Stimulated activated CD4-positive, alpha-beta T cell treated with anti-CD3 and anti-CD28 coated beads, Interleukin-4, amount 100 ng/mL, for 48 hours (primary cell): ENCODE results near the gene POLRMT.

Source experiments
- DNase-seq, 2 donors: peaks; one replicate each; pipeline ENCODE4 v3.0.0-alpha.2; 2020; ENCODE audit warnings: low read depth in 2 of 2

The POLRMT gene

DNA sequence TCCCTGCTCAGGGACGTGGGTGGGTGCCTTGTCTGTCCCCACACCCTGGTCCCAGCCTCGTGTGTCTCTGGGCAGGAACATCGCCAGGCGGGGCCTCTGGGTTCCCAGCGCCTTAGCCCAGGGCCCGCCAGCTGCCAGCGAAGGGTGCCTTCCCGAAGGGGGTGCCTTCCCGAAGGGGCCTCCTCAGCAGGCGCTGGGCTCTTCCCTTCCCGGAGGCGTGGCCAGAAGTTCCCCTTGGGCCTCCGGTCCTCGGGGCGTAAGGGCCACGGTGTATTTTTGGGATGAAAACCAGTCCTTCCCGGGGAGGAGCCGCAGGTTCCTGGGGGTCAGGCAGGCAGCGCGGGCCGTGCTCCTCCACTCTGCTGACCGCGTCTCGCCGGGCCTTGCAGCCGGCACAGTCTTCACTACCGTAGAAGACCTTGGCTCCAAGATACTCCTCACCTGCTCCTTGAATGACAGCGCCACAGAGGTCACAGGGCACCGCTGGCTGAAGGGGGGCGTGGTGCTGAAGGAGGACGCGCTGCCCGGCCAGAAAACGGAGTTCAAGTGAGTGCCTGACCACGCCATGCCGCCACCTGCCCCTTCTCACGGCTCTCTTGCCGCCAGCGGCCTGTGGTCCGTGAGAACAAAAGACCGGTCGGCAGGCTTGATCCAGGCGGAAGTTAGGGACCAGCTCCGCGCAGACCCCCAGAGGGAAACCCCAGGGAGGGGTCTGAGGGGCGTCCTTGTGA lies 54.1 kb downstream of the POLRMT start:
- DNase-seq = no peak

DNA sequence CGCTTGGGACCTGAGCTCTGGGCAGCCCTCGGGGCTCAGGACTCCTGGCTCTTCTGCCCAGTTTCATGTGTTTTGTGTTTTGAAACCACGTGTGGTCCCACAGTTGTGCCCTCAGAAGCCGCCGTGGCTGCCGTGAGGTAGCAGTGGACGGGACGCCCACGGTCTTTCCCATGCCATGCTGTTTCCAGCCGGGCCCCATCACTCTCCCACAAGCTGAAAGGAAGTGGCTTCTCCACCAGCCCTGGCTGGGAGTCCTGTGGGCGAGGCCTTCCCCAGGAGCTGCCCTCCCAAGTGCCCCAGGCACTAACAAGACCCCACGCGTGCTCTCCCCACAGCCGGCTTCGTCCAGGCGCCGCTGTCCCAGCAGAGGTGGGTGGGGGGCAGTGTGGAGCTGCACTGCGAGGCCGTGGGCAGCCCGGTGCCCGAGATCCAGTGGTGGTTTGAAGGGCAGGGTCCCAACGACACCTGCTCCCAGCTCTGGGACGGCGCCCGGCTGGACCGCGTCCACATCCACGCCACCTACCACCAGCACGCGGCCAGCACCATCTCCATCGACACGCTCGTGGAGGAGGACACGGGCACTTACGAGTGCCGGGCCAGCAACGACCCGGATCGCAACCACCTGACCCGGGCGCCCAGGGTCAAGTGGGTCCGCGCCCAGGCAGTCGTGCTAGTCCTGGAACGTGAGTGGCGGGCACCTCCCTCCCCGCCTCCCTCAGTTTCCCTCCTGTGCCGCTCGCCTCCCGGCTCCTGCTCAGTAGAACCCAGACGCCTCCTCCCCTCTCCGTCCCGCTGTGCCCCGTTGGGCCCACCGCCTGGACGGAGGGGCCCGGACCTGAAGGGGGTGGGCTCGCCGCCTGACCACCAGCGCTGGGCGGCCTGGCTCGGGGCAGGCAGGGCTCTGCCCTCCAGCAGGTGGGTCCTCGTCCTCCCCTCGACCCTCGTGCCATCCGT lies 55.6 kb downstream of the POLRMT start:
- no peak for DNase-seq

GRCh38 chr19:576768-577438 lies 56.4 kb downstream of the POLRMT start:
- no peak for DNase-seq

DNA sequence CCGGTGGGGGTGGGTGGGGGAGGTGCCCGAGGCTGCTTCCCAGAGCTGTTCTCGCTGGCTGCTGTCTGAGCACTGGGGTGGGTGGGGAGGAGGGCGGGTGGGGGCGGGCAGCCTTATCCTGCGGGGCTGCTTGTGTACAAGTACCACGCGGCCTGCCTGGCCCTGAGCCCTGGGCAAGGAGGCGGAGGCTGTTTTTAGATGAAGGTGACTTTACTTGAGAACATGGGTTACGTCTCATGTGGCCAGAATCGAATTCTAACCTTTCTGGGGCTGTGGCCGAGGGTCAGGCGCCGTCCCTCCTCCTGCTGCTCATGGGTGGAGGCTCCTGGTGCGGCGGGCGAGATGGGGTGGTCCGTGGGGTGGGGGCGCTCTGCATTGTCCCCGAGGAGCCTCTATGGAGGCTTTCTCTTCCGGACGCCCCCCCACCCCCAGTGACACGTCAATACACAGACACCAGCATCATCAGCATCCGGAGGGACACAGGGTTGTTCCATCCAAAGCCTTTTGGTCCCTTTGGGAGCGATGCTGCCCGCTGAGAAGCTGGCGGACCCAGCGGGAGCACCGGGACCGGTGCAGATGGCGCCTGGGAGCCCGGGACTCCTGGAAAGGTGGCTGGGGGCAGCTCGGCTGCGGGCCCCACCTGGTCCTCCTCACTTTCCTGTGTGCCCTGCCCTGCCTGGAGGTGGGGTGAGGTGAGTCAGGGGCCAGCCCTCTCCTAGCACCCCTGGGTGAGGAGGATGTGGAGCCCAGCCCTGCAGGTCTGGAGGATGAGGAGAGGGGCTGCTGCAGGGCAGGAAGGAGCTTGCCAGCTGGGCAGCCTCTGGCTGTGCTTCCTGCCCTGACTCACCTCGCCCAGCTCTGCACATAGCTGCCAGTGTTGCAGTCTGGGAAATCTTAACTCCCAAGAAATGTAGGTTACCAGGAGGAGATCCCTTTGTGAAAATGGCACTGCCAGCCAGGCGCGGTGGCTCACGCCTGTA lies 57.5 kb downstream of the POLRMT start:
- no peak for DNase-seq

- no peak for DNase-seq
Observed at GRCh38 chr19:574658-575526, 58.4 kb downstream of the POLRMT start.

GRCh38 chr19:573519-573825 lies 59.9 kb downstream of the POLRMT start:
- no peak for DNase-seq

DNA sequence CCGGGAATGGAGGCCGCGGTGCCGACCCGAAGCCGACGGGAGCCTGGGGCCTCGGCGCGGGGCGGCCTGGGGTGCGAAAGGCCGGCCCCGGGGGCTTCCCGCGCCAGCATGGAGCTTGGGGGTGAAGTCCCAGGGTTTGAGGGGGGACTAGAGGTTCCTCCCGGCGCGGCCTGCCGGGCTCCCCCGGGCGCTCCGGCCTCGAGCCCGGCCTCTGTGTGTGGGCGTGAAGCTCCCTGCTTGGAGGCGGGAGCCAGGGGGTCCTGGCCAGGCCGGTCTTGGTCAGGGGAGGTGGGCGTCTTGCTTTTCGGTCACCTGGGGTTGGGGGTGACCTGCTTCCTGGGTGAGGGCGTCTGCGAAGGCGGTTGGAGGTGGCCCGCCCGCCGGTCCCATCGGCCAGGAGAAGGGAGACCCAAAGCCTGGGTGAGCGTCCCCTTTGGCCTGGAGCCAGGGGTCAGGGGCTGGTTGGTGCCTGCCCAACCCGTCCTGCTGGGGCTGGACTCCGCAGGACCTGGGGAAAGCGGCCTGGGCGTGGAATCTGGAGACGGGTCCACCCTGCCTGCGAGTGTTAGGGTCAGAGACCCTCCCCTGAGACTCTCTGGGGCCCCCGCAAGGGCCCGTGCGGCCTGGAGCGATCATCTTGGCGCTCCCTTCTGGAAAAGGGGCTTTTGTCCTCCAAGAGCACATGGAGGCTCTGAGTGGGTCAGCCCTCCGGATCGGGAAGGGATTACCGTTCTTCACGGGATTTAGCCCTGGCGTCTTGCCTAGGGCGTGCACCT lies 60.4 kb downstream of the POLRMT start:
- DNase-seq = no peak

DNA sequence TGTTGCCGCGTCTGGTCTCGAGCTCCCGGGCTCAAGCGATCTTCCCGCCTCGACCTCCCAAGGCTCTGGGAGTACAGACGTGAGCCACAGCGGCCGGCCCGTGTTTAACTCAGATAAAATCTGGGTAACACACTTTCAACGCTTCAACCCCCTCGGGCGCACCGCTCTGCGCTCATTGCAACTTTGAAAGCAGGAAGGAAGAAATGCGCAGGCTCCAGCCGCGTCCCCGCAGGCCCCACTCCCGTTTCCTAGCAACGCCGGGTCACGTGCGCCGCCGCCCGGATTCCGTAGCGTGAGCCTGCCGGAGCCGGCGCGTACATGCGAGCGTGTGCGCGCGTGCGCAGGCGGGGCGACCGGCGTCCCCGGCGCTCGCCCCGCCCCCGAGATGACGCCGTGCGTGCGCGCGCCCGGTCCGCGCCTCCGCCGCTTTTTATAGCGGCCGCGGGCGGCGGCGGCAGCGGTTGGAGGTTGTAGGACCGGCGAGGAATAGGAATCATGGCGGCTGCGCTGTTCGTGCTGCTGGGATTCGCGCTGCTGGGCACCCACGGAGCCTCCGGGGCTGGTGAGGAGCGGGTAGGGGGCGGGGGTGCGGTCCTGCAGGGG lies 61.1 kb downstream of the POLRMT start, which contains the start of gene BSG:
TSS of gene BSG (plus strand) at position 457 of the 603 bp plus-strand sequence. CDS start at position 496, 39 bp downstream.
- DNase-seq = peak; percentile 97 to 99

DNA sequence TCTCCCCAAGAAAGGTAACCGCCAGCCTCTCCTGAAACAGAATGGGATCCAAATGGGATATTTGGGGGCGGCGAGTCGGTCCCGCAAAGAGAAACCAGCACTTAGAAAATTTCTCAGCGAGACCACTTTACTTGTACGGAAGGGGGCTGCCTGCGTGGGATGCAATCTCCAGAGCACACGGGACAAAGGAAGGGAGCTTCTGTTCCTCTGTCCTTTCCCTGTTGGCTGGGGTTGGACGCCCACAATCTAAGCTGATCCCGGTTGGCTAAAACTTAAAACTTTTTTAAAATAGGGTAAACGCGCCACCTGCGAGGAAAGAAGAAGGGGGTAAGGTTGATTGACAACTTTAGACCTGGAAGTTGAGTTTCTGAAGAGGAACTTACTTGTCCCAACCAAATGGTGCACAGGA lies 61.8 kb downstream of the POLRMT start:
- no peak for DNase-seq

GRCh38 chr19:570937-571565 lies 62.3 kb downstream of the POLRMT start:
- peak in 1 of 2 donors; percentile 34 for DNase-seq

GRCh38 chr19:570251-570686 lies 63.1 kb downstream of the POLRMT start:
- DNase-seq = no peak

DNA sequence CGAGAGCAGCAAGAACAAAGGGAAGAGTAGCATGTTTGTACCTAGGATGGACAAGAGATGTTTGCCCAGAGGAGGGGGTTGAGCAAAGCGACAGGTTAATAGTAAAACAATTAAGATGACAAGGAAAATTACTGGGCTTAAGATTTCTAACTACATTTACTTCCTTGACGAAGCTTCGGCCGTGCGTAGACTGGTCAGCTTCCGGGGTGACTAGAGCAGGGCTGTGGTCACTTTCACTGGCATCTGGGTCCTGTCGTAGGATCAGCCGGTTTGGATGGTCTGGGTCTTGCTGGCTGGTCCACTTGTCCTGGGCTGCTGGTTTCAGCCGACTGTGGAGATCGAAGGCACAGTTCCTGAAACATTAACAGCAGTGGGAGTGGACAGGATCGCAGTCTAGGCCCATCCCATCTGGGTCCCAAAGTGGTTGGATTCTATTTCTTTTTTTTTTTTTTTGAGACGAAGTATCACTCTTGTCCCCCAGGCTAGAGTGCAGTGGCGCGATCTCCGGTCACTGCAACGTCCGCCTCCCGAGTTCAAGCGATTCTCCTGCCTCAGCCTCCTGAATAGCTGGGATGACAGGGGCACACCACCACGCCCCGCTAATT lies 65.9 kb downstream of the POLRMT start:
- DNase-seq = no peak
